ENCODE data around the gene C17orf75. TPM values are rescaled to one million over a fixed set of nuclear protein-coding genes. Genes with fewer than 3 reads are reported as not detected.

Gene C17orf75
- total RNA-seq, 4 donors from 2014 or later: 9.2 to 16.7 (median 13.2) TPM

DNA sequence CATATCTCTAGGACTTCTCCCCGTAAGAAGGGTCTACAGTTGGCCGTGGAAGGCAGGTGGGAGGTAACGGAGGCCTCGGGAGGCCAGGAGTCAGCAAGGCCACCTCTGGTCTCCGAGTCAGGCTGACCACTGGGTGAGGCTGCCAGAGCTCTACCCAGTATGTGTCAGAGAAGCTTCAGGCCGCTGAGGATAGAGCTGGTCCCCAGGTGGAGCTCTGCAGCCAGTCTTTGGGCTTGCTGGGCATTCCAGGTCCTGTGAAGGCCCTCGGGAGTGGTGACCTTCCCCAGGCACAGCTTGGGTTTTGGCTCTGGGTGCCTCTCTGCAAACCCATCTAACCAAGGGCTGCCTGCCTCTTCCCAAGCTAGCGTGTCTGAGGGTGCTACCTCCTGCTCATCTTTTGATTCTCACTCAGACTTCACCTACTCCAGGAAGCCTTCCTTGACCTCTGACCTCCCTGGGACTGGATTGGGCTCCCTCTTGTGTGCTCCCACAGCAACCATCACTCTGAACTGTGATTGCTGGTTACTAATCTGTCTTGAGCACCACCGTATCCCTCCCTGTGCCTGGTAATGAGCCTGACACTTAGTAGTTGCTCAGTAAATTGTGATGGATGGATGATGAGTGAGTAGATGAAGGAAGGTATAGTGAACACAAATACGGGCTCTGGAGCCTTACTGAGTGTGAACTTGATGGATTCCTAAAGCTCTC is 54.0 kb downstream of the C17orf75 start:
- TF ChIP-seq POLR2AphosphoS5 (IDR thresholded peaks at IDR 0.05) (no peak), POLR2A (IDR thresholded peaks at IDR 0.05) (no peak), EP300 (IDR thresholded peaks at IDR 0.05) (no peak)
- TF ChIP-seq, protein P1, sequence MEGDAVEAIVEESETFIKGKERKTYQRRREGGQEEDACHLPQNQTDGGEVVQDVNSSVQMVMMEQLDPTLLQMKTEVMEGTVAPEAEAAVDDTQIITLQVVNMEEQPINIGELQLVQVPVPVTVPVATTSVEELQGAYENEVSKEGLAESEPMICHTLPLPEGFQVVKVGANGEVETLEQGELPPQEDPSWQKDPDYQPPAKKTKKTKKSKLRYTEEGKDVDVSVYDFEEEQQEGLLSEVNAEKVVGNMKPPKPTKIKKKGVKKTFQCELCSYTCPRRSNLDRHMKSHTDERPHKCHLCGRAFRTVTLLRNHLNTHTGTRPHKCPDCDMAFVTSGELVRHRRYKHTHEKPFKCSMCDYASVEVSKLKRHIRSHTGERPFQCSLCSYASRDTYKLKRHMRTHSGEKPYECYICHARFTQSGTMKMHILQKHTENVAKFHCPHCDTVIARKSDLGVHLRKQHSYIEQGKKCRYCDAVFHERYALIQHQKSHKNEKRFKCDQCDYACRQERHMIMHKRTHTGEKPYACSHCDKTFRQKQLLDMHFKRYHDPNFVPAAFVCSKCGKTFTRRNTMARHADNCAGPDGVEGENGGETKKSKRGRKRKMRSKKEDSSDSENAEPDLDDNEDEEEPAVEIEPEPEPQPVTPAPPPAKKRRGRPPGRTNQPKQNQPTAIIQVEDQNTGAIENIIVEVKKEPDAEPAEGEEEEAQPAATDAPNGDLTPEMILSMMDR (IDR thresholded peaks at IDR 0.05): no peak
- WGBS, 2 donors (ENCODE audit: low coverage in 1 of 2): 50 to 100% methylated on average over 1 of the region's 10 CpGs
- no peaks in the 10 kb centered on the region for H3K9me3 ChIP-seq

DNA sequence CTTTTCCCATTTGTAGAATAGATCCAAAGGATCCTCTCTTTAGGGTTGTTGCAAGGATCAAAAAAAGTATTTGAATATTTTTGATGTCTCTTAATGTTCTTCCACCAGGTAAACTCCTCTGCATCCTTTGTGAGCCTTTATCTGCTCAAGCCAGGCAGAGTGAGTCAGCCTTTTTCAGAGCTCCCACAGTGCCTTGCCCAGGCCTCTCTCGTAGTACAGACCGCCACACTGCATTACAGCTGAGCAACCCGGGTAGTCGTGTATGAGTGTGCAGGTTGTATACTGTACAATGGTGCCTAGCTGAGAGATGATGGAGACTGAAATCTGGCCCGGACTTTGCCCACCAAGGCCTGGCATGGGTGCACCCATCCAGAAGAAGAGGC is 55.5 kb downstream of the C17orf75 start:
- Histone ChIP-seq H3K27ac (no peak overlapping the region), H3K4me3 (no peak overlapping the region), H3K36me3 (no peaks in the 10 kb centered on the region), H3K9me3 (no peaks in the 10 kb centered on the region), H3K27me3 (peaks cover 16% of the 10 kb centered on the region), H3K4me1 (no peaks in the 10 kb centered on the region)
- no peak for ATAC-seq
- TF ChIP-seq EP300 (IDR thresholded peaks at IDR 0.05): no peak
- TF ChIP-seq, protein P1 (IDR thresholded peaks at IDR 0.05): no peak
- no peak for TF ChIP-seq POLR2A (IDR thresholded peaks at IDR 0.05)
- TF ChIP-seq POLR2AphosphoS5 (IDR thresholded peaks at IDR 0.05): no peak
- WGBS, 2 donors (ENCODE audit: low coverage in 1 of 2): 85% methylated on average over 5 of the region's 5 CpGs; no CpG with 5 or more reads in 1 of the 2 donors

More for the DNA sequence above, 54.0 kb downstream of the C17orf75 start:
- Histone ChIP-seq H3K4me1 (no peaks in the 10 kb centered on the region), H3K27ac (no peak overlapping the region), H3K27me3 (peaks cover 16% of the 10 kb centered on the region), H3K36me3 (no peaks in the 10 kb centered on the region), H3K4me3 (no peak overlapping the region)
- ATAC-seq: no peak

DNA sequence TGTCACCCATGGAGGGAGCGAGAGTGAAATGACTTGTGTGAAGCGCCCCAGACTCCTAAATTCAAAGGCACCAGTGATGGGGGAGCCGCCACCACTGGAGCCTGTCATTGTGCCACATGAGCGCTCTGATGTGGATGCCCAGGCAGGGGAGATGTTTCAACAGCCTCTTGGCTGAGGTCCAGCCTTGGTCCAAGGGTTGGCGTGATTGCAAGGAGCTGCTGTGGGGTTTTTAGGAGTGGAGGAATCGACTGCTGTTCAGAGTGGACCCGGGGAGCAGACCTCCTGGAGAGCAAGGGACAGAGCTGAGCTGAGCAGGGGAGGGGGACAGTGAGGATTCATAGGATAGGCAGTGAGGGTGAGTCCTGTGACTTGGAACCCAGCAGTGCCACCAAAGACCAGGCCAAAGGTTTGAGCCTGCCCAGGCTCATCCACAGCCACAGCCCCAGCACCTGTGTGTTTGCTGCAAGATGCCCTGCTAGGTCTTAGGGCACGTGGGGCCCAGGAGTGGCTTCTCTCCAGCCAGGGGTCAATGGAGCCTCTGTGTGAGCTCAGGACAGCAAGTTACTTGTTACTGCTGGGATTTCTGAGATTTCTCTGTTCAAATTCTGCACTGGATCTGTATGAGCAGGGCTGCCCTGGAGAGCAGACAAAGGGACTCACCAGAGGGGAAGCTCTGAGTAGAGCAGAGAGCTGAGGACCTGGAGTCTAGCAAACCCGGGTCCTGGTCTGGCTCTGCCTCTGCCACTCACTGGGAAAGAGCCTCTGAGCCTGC is 56.0 kb downstream of the C17orf75 start:
- Histone ChIP-seq H3K27me3 (peaks cover 20% of the 10 kb centered on the region), H3K36me3 (no peaks in the 10 kb centered on the region), H3K4me3 (no peak overlapping the region), H3K27ac (no peak overlapping the region), H3K9me3 (no peaks in the 10 kb centered on the region), H3K4me1 (no peaks in the 10 kb centered on the region)
- no peak for ATAC-seq
- TF ChIP-seq POLR2AphosphoS5 (IDR thresholded peaks at IDR 0.05) (no peak), EP300 (IDR thresholded peaks at IDR 0.05) (no peak), POLR2A (IDR thresholded peaks at IDR 0.05) (no peak)
- TF ChIP-seq, protein P1 (IDR thresholded peaks at IDR 0.05): no peak
- WGBS, 2 donors (ENCODE audit: low coverage in 1 of 2): 79% methylated on average over 4 of the region's 9 CpGs; no CpG with 5 or more reads in 1 of the 2 donors

DNA sequence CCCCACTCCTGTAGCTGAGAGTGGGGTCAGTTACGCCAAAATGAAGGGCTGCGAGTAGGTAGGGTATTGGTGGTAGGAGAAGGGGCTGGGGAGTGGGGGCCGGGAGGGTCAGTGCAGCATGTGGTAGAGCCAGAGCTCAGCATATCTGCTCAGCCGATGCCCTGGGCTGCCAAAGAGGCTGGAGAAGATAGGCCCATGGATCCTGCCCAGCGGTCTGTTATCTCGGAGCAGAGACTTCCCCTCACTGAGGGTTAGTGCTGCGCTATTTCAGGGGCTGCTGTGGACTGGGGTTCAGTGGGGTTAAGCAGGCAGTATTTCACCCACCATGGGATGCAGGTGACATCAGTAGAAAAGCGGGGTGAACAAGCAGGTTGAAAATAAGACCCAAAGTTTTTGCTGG is 56.7 kb downstream of the C17orf75 start:
- Histone ChIP-seq H3K4me1 (no peaks in the 10 kb centered on the region), H3K27ac (no peak overlapping the region), H3K4me3 (no peak overlapping the region), H3K36me3 (no peaks in the 10 kb centered on the region), H3K27me3 (peaks cover 20% of the 10 kb centered on the region), H3K9me3 (no peaks in the 10 kb centered on the region)
- no peak for ATAC-seq
- WGBS, 2 donors (ENCODE audit: low coverage in 1 of 2): 81 to 100% methylated on average over 4 of the region's 8 CpGs
- no peak for TF ChIP-seq POLR2A (IDR thresholded peaks at IDR 0.05)
- no peak for TF ChIP-seq EP300 (IDR thresholded peaks at IDR 0.05)
- TF ChIP-seq, protein P1 (IDR thresholded peaks at IDR 0.05): no peak
- TF ChIP-seq POLR2AphosphoS5 (IDR thresholded peaks at IDR 0.05): no peak

Data from gastroesophageal sphincter (tissue), 4 donors.